ENCODE data around the gene CNTNAP2.

- no peak for TF ChIP-seq POLR2A (IDR thresholded peaks at IDR 0.05)
- no peak for TF ChIP-seq CTCF (IDR thresholded peaks at IDR 0.05)
These were observed 503.0 kb downstream of the CNTNAP2 start for GRCh38 chr7:146619641-146620040.
